Renal cortex interstitium (tissue), 11 donors: ENCODE data around the gene ARHGAP22. TPM values are rescaled to one million over a fixed set of nuclear protein-coding genes. Genes with fewer than 3 reads are reported as not detected.

Source experiments
- DNase-seq, 11 donors: peaks; one replicate each; pipeline ENCODE4 v3.0.0-alpha.2; 2013; ENCODE audit warnings: low read depth in 9 of 11, low spot score in 4 of 11; ENCODE audit errors: extremely low read depth in 1 of 11
- polyA plus RNA-seq, 3 donors: library from polyadenylated mRNA; unstranded; fragments of 120-200 nt; gene quantifications; one replicate each; pipeline ENCODE4 v1.2.1, GENCODE V29; 2013; ENCODE audit not compliant: insufficient read length in 3 of 3

The ARHGAP22 gene
- polyA plus RNA-seq, 3 donors = 1.2 to 1.8 (median 1.3) TPM

DNA sequence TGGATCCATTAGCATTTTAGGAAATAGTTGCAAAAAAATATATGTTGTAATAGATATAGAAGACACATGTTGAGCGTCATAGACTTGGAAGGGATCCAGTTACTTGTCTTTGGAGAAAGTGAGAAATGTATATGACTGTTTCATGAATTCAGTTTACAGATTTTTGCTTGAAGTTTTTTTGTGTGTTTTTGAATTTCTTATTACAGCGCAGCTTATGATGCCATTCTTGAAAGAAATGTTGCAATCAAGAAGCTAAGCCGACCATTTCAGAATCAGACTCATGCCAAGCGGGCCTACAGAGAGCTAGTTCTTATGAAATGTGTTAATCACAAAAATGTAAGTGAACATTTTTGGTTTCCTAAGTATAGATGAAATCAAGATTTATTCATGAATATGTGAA is 200.2 kb downstream of the ARHGAP22 start:
- no peak for DNase-seq

DNA sequence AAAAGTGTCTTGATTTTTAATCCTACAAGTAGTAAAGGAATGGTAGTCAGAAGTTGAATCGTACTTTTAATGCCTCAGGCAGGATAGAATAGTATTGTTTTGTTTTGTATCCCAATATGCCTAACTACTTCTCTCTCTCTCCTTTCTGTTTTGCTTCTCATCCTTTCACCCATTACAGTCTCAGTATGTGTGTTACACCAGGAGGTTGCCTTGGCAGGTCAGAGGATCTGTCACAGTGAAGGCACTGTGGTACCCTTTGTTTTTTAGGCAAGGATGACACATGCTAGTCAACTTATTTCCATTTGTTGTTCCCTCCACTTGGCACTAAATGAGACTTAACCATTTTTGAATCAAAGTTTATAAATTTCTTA is 204.0 kb downstream of the ARHGAP22 start:
- DNase-seq = no peak

DNA sequence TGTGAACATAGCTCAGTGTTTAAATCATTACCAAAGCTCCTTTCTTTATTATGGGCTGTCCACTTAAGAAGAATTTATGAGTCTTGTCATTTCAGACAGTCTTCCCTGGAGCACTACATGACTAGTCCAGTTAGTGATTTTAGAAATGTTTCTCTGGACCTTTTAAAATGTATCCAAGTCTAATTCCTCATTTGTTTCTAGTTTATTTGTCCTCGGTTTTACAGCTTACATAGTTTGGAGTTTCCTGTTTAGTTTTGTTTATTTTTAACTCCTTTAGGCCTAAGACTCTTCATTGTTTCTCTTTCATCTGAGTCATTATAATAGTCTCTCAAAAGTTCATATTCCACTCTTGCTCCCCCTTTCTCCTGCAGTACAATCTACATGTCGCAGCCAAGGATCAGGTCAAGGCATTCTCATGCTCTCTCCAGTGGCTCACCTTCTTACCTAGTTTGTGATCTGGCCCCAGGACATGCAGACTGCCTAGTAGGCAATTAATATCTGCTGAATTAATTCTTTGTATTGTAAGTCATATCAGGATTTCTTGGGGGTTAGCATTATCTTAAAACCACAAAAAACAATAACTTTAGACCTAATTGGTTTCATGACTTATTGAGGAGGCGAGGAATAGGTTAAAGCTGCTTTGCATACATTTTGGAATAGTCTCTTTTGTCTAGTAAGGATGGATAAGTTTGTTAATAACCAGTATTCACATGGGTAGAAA is 204.6 kb downstream of the ARHGAP22 start:
- DNase-seq = no peak

DNA sequence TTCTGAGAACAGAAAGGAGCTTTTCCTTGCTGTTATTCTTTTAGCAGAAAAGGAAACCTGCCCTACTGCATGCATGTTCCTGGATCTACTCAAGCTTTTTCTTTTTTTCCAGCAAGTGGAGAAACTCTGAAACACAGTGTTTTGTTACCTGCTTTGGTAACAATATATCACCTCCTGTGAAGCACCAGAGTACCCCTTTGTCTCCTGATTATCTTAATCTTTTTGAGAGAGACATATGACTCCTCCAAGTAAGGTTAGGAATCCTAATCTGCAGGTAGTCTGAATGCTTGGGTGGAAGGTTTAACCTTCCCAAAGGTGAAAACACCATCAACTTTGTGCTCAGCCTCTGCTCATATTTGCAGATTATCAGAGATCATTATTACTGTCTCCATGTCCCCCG is 205.3 kb downstream of the ARHGAP22 start:
- no peak for DNase-seq

DNA sequence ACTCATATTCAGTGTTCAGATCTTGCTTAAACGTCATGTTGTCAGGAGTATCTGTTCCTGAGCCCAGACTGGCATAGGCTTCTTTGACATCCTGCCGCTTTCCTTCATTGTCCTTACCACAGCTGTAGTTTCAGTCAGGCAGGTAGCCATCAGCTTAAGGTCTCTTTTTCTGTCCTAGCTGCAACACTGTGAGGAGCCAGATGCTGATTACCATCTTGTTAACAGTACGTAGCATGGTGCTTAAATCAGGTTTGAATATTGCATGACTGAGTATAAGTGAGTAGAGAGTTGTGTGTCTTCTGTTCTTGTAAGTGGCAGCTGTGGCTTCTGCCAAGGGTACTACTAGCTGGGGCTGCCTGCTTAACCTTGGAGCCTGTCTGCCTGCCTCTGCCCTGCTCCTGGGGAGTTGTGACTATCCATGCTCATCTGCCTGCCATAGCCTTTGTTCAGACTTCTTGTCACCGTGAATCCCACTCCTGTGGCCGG is 205.8 kb downstream of the ARHGAP22 start:
- DNase-seq = no peak

DNA sequence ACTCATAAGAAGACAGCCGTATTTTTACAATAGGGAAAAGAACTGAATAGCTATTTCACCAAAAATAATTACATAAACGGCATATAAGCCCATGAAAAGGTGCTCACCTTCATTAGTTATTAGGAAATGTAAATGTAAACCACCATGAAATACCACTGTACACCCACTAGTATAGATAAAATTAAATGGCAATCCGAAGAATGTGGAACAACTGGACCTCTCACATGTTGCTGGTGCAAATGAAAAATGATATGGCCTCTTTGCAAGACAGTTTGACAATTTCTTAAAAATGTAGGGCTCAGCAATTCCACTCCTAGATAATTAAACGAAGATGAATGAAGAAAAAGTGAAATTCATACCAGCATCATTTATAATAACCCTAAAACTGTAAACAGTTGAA is 206.6 kb downstream of the ARHGAP22 start:
- DNase-seq = no peak

Other genes with a start within 250 kb of the ARHGAP22 start
- 1 to 10 TPM in 2 of 3 donors, under 1 TPM in 1; 0.67 to 3.2 (median 2.8) TPM for gene WDFY4, start 79.8 kb upstream of the ARHGAP22 start, polyA plus RNA-seq